Panc1 (cell line): ENCODE measurements around the gene ABCA1. TPM values are rescaled to one million over a fixed set of nuclear protein-coding genes. Genes with fewer than 3 reads are reported as not detected.
A peak's percentile ranks its signal among the peaks of the same experiment; 100 is the strongest.

Experiments used
- ATAC-seq: fragments of 200-7000 bp; cut with Tn5 transposase; 2 replicates; pipeline ENCODE4 v1.9.1; 2020; ENCODE audit warnings: mild to moderate bottlenecking, moderate library complexity
- BruUV-seq: library from RNA; stranded (reverse); fragments of 400-500 nt; replicated peaks from 2 replicates; lab custom pipeline; 2021; lab: Mats Ljungman, UMichigan
- CTCF ChIA-PET: fragments of 300-600 bp; sonication (Branson Sonifier 250); formaldehyde crosslinking; loops from one replicate; lab custom pipeline; 2022; ENCODE audit warnings: antibody characterized with exemption; lab: Charles Lee
- POLR2A ChIA-PET: fragments of 300-600 bp; sonication (Branson Sonifier 250); formaldehyde crosslinking; loops from one replicate; lab custom pipeline; 2022; ENCODE audit warnings: antibody characterized with exemption; lab: Charles Lee
- DNase-seq: peaks from one replicate; pipeline ENCODE4 v3.0.0-alpha.2; 2010; ENCODE audit warnings: low read depth, low spot score
- H3K27ac ChIP-seq: 2 replicates; pipeline ENCODE4 v1.5.1; 2011; ENCODE audit warnings: mild to moderate bottlenecking, low read length, inconsistent platforms
- H3K27me3 ChIP-seq: fragments of 200-500 bp; sonication (Bioruptor generic); 2 replicates; pipeline ENCODE4 v1.6.0; 2014; ENCODE audit warnings: low read length, inconsistent platforms; ENCODE audit not compliant: control insufficient read depth, insufficient read depth
- H3K36me3 ChIP-seq: fragments of 200-500 bp; sonication (Bioruptor generic); 2 replicates; pipeline ENCODE4 v1.5.1; 2014; ENCODE audit warnings: inconsistent platforms, mild to moderate bottlenecking, low read length, moderate library complexity; ENCODE audit not compliant: control insufficient read depth, insufficient read depth
- H3K4me1 ChIP-seq: 2 replicates; pipeline ENCODE4 v1.5.1; 2011; ENCODE audit warnings: inconsistent platforms, mild to moderate bottlenecking, low read length, moderate library complexity; ENCODE audit not compliant: control insufficient read depth, insufficient read depth
- H3K4me3 ChIP-seq, 2 experiments: 2 replicates each; pipeline ENCODE4 v1.5.1; 2011 to 2012; ENCODE audit warnings: low read depth in 2 of 2, low read length in 2 of 2, mild to moderate bottlenecking in 2 of 2, inconsistent platforms in 1 of 2, moderate library complexity in 1 of 2
- H3K9me3 ChIP-seq: fragments of 200-500 bp; sonication (Bioruptor generic); 2 replicates; pipeline ENCODE4 v1.5.1; 2014; ENCODE audit warnings: low read depth, mild to moderate bottlenecking, inconsistent platforms, low read length, moderate library complexity; ENCODE audit not compliant: control insufficient read depth, insufficient read depth
- POLR2AphosphoS5 ChIP-seq: IDR thresholded peaks from 2 replicates; pipeline ENCODE4 v1.6.1; 2012; ENCODE audit warnings: mild to moderate bottlenecking, low read depth, low read length, moderate library complexity
- SIN3A ChIP-seq: IDR thresholded peaks from 2 replicates; pipeline ENCODE4 v1.6.1; 2012; ENCODE audit warnings: low read depth, mild to moderate bottlenecking, low read length, moderate library complexity, borderline replicate concordance; ENCODE audit not compliant: insufficient read depth
- TCF7L2 ChIP-seq: IDR thresholded peaks from 2 replicates; pipeline ENCODE4 v1.6.1; 2011; ENCODE audit warnings: mild to moderate bottlenecking, low read depth, low read length, inconsistent platforms
- in situ Hi-C: cut with HindIII; loops from 2 replicates; pipeline ENCODE4 v1.10.0; 2016; ENCODE audit warnings: low sequenced_read_pairs, low pct_unique_long_range_greater_than_20kb
- intact Hi-C: fragments of 100-400 bp; cut with micrococcal nuclease; formaldehyde crosslinking; loops from one replicate; pipeline ENCODE4 v1.10.0; 2022; ENCODE audit not compliant: unreplicated experiment
- total RNA-seq: library from RNA; stranded (reverse); gene quantifications from one replicate; pipeline ENCODE4 v1.2.1, GENCODE V29; 2021; ENCODE audit not compliant: unreplicated experiment
- TF ChIP-seq, protein P1 (sequence below), 2 experiments: IDR thresholded peaks; 2 replicates each; pipeline ENCODE4 v1.6.1; 2011 to 2012; ENCODE audit warnings: low read depth in 2 of 2, control low read depth in 1 of 2, low read length in 1 of 2, mild to moderate bottlenecking in 1 of 2, moderate library complexity in 1 of 2; ENCODE audit not compliant: insufficient read depth in 1 of 2
- TF ChIP-seq, protein P2 (sequence below): fragments of 450-650 bp; IDR thresholded peaks from 2 replicates; pipeline ENCODE4 v1.5.1; 2017; ENCODE audit warnings: mild to moderate bottlenecking

The ABCA1 gene
- total RNA-seq, 1 experiment from 2014 or later, result 2.6 TPM

DNA sequence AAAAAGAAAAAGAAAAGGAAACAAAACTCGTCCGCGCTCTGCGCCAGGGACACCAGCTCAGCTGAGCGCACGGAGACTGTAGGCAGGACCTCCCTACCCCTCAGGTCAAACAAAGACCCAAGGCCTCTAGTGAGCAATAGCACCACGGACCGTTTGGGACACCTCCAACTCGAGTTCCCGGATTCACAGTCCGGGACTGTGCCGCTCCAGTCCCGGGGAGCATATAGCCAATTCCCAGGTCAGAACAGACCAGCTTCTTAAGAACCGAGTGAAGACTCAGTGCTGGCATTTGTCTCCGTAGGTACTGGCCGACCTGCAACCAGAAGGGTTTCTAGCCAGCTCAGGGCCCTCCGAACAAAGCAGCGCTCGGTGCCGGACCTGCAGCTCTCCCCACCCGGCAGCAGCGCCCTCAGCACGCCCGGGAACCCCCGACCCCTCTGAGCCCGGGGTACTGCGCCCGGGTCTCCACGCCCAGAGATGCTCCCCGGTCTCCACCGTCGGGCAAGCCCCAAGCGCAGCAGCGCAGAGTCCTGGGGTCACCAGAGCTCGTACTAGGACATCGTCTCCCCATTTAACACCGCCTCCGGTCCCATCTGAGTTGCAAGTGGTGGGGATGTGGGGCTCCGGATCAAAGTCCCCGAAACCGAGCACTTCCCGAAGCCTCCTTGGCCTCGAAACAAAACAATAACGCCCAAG, 591 bp downstream of the ABCA1 start:
- no peak for DNase-seq
- in situ Hi-C loops, result no loop called here
- TF ChIP-seq SIN3A (no peak), TCF7L2 (no peak), POLR2AphosphoS5 (no peak)
- TF ChIP-seq, protein P1, sequence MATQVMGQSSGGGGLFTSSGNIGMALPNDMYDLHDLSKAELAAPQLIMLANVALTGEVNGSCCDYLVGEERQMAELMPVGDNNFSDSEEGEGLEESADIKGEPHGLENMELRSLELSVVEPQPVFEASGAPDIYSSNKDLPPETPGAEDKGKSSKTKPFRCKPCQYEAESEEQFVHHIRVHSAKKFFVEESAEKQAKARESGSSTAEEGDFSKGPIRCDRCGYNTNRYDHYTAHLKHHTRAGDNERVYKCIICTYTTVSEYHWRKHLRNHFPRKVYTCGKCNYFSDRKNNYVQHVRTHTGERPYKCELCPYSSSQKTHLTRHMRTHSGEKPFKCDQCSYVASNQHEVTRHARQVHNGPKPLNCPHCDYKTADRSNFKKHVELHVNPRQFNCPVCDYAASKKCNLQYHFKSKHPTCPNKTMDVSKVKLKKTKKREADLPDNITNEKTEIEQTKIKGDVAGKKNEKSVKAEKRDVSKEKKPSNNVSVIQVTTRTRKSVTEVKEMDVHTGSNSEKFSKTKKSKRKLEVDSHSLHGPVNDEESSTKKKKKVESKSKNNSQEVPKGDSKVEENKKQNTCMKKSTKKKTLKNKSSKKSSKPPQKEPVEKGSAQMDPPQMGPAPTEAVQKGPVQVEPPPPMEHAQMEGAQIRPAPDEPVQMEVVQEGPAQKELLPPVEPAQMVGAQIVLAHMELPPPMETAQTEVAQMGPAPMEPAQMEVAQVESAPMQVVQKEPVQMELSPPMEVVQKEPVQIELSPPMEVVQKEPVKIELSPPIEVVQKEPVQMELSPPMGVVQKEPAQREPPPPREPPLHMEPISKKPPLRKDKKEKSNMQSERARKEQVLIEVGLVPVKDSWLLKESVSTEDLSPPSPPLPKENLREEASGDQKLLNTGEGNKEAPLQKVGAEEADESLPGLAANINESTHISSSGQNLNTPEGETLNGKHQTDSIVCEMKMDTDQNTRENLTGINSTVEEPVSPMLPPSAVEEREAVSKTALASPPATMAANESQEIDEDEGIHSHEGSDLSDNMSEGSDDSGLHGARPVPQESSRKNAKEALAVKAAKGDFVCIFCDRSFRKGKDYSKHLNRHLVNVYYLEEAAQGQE (IDR thresholded peaks at IDR 0.05; ENCODE audit: insufficient read depth in 1 of 2, low read depth in 2 of 2, low read length in 1 of 2), result no peak
- TF ChIP-seq, protein P2, sequence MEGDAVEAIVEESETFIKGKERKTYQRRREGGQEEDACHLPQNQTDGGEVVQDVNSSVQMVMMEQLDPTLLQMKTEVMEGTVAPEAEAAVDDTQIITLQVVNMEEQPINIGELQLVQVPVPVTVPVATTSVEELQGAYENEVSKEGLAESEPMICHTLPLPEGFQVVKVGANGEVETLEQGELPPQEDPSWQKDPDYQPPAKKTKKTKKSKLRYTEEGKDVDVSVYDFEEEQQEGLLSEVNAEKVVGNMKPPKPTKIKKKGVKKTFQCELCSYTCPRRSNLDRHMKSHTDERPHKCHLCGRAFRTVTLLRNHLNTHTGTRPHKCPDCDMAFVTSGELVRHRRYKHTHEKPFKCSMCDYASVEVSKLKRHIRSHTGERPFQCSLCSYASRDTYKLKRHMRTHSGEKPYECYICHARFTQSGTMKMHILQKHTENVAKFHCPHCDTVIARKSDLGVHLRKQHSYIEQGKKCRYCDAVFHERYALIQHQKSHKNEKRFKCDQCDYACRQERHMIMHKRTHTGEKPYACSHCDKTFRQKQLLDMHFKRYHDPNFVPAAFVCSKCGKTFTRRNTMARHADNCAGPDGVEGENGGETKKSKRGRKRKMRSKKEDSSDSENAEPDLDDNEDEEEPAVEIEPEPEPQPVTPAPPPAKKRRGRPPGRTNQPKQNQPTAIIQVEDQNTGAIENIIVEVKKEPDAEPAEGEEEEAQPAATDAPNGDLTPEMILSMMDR, result no peak
- no peaks in the 10 kb centered on the region for H3K4me1 ChIP-seq
- H3K27ac ChIP-seq, result no peak overlapping the region
- no TSS peak for BruUV-seq
- ChIA-PET POLR2A (no interaction called here), CTCF (interaction anchor here (1.7 kb wide), 1 partner anchor 64 kb away, joined by 4 read pairs; no protein-coding TSS in a partner anchor)
- peak overlapping the region; percentile 52 to 85 for H3K4me3 ChIP-seq
- no peaks in the 10 kb centered on the region for H3K9me3 ChIP-seq
- H3K27me3 ChIP-seq, result no peaks in the 10 kb centered on the region
- intact Hi-C loops, result loop anchor here (2.0 kb wide), 2 partner anchors 229 to 487 kb away; no protein-coding TSS in a partner anchor
- ATAC-seq, result peak; percentile 75
- H3K36me3 ChIP-seq, result no peaks in the 10 kb centered on the region

DNA sequence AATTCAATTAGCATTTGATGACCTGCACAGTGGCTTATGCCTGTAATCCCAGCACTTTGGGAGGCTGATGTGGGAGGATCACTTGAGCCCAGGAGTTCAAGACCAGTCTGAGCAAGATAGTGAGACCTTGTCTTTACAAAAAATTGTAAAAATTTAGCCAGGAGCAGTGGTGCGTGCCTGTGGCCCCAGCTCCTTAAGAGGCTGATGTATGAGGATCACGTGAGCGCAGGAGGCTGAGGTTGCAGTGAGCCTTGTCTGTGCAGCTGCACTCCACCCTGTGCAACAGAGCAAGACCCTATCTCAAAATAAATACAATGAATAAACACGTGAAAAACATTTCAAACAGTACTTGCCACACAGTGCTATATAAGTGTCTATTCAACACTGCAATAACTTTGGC, 4.2 kb downstream of the ABCA1 start:
- intact Hi-C loops, result no loop called here
- Histone ChIP-seq H3K9me3 (no peaks in the 10 kb centered on the region), H3K4me1 (no peaks in the 10 kb centered on the region), H3K4me3 (no peak overlapping the region), H3K36me3 (no peaks in the 10 kb centered on the region), H3K27ac (no peak overlapping the region), H3K27me3 (no peaks in the 10 kb centered on the region)
- DNase-seq, result no peak
- ChIA-PET CTCF (no interaction called here), POLR2A (no interaction called here)
- BruUV-seq, result no TSS peak
- no peak for TF ChIP-seq POLR2AphosphoS5
- TF ChIP-seq, protein P2, result no peak
- ATAC-seq, result no peak
- in situ Hi-C loops, result no loop called here
